ENCODE measurements around the gene MSH5. TPM values are rescaled to one million over a fixed set of nuclear protein-coding genes. Genes with fewer than 3 reads are reported as not detected.

The MSH5 gene
- total RNA-seq, 1 donor from 2014 or later: 11.2 TPM

GRCh38 chr6:31737991-31738979, 1.5 kb upstream of the MSH5 start:
- ATAC-seq (peak; percentile 41), DNase-seq (peak; percentile 66)
- no peaks in the 10 kb centered on the region for H3K27me3 ChIP-seq
- TF ChIP-seq, protein P1, sequence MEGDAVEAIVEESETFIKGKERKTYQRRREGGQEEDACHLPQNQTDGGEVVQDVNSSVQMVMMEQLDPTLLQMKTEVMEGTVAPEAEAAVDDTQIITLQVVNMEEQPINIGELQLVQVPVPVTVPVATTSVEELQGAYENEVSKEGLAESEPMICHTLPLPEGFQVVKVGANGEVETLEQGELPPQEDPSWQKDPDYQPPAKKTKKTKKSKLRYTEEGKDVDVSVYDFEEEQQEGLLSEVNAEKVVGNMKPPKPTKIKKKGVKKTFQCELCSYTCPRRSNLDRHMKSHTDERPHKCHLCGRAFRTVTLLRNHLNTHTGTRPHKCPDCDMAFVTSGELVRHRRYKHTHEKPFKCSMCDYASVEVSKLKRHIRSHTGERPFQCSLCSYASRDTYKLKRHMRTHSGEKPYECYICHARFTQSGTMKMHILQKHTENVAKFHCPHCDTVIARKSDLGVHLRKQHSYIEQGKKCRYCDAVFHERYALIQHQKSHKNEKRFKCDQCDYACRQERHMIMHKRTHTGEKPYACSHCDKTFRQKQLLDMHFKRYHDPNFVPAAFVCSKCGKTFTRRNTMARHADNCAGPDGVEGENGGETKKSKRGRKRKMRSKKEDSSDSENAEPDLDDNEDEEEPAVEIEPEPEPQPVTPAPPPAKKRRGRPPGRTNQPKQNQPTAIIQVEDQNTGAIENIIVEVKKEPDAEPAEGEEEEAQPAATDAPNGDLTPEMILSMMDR (IDR thresholded peaks at IDR 0.05): peak; percentile 27
- H3K27ac ChIP-seq: peak overlapping the region; percentile 92
- intact Hi-C loops (cut with DNase I): no loop called here
- H3K9me3 ChIP-seq: no peaks in the 10 kb centered on the region
- peak overlapping the region; percentile 2 for H3K4me3 ChIP-seq
- peaks cover 47% of the 10 kb centered on the region for H3K4me1 ChIP-seq
- H3K36me3 ChIP-seq: peaks cover 14% of the 10 kb centered on the region

GRCh38 chr6:31740397-31741223, 805 bp downstream of the MSH5 start:
- peaks cover 36% of the 10 kb centered on the region for H3K4me1 ChIP-seq
- no peaks in the 10 kb centered on the region for H3K9me3 ChIP-seq
- TF ChIP-seq, protein P1 (IDR thresholded peaks at IDR 0.05): no peak
- intact Hi-C loops (cut with DNase I): no loop called here
- H3K27me3 ChIP-seq: no peaks in the 10 kb centered on the region
- H3K4me3 ChIP-seq: peak overlapping the region; percentile 83
- H3K36me3 ChIP-seq: no peaks in the 10 kb centered on the region
- ATAC-seq (peak; percentile 6), DNase-seq (peak; percentile 81)
- H3K27ac ChIP-seq: peak overlapping the region; percentile 43

DNA sequence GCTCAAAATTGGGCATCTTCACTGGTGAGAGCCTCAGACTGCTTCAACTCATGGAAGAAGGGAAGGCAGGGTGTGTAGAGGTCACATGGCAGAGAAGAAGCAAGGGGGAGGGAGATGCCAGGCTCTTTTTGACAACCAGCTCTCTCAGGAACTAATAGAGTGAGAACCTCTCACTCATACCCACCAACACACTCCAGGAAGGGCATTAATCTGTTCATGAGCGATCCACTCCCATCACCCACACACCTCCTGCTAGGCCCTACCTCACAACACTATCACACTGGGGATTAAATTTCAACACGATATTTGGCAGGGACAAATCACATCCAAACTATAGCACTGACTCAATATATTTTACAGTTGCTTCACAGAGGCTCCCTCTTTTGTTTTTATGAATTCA, 2.0 kb downstream of the MSH5 start:
- H3K27me3 ChIP-seq: no peaks in the 10 kb centered on the region
- no peaks in the 10 kb centered on the region for H3K9me3 ChIP-seq
- H3K4me3 ChIP-seq: no peak overlapping the region
- TF ChIP-seq, protein P1 (IDR thresholded peaks at IDR 0.05): no peak
- peaks cover 33% of the 10 kb centered on the region for H3K4me1 ChIP-seq
- H3K36me3 ChIP-seq: no peaks in the 10 kb centered on the region
- DNase-seq (no peak), ATAC-seq (no peak)
- intact Hi-C loops (cut with DNase I): no loop called here
- no peak overlapping the region for H3K27ac ChIP-seq

GRCh38 chr6:31742894-31743293, 3.1 kb downstream of the MSH5 start:
- ATAC-seq: no peak
- TF ChIP-seq, protein P1 (IDR thresholded peaks at IDR 0.05): no peak
- Histone ChIP-seq H3K9me3 (no peaks in the 10 kb centered on the region), H3K4me3 (no peak overlapping the region), H3K36me3 (no peaks in the 10 kb centered on the region), H3K27me3 (no peaks in the 10 kb centered on the region), H3K27ac (no peak overlapping the region), H3K4me1 (peaks cover 23% of the 10 kb centered on the region)
- DNase-seq: no peak
- intact Hi-C loops (cut with DNase I): no loop called here

DNA sequence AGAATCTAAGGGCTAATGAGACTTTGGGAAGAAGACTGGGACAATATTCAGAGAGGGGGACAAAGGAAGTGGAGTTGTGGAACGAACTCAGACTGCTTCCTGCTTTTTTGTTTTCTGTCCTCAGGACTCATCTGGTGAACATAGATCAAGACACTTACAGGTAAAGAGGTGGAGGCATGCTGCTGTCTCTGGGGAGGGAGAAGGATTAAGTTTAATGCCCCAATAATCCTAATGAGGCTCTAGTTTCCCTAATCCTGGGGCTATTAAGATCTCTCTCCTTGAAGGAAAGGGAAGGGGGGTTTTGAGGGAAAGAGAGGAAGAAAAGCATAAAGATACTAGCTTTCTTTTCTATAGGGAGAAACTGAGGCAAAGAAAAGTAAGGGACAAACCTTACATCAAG, 4.6 kb downstream of the MSH5 start:
- H3K27me3 ChIP-seq: no peaks in the 10 kb centered on the region
- H3K9me3 ChIP-seq: no peaks in the 10 kb centered on the region
- no peak overlapping the region for H3K27ac ChIP-seq
- H3K4me1 ChIP-seq: peaks cover 8% of the 10 kb centered on the region
- H3K36me3 ChIP-seq: no peaks in the 10 kb centered on the region
- intact Hi-C loops (cut with DNase I): no loop called here
- no peak overlapping the region for H3K4me3 ChIP-seq
- no peak for DNase-seq
- no peak for ATAC-seq
- TF ChIP-seq, protein P1 (IDR thresholded peaks at IDR 0.05): no peak

Measured in upper lobe of right lung (tissue), 1 donor.